ENCODE measurements around the gene MGAT5B.

DNA sequence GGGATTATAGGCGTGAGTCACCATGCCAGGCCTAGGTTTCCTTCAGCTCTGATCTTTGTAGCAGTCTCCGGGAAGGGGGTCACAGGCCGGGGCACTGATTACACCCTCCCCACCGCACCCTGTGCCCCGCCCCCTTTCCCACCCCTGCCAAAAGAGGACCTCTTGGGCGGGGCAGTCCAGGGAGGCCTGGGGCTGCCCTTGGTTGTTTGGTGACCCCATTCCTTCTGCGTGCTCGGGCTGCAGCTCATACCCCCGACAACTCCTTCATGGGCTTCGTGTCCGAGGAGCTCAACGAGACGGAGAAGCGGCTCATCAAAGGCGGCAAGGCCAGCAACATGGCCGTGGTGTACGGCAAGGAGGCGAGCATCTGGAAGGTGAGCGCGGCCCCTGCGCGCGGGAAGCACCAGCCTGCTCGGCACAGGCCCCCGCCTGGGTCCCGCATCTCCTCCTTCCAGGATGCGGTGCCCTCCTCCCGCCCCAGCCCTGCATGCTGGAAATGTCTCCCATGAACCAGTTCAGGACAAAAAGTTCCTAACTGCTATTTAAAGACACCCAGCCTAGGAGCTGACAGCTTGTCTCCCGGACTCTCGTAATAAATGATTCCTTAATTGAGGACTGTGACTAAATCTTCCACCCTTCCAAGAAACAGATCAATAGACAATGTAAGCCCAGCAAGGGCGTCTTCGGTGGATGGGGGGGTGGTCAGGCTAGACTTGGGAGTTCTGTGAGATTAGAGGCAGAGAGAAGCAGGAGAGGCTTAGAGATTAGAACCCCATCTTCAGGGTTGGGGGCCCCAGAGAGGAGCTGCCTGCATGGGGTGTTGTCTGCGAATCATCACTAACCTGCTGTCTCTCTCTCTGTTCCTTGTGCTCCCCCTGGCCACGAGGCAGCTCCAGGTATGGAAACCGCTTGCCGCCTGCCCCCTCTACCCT lies 64.5 kb downstream of the MGAT5B start:
- no peak for TF ChIP-seq POLR2A (IDR thresholded peaks at IDR 0.05; ENCODE audit: low read depth, low read length)
- no peak for TF ChIP-seq POLR2AphosphoS5 (IDR thresholded peaks at IDR 0.05; ENCODE audit: low read depth, low read length)
- no peak for TF ChIP-seq TAF1 (IDR thresholded peaks at IDR 0.05; ENCODE audit: borderline replicate concordance, low read depth, low read length)

Measured in GM12892 (cell line).